CD4-positive, alpha-beta T cell (primary cell): ENCODE results near the gene PGAP2. TPM values are rescaled to one million over a fixed set of nuclear protein-coding genes. Genes with fewer than 3 reads are reported as not detected.
A peak's percentile ranks its signal among the peaks of the same experiment; 100 is the strongest.
"Not testable (repeated sequence)": the region's sequence is repeated elsewhere in the genome, so short reads cannot be mapped to it uniquely, and the experiment has no call there.

Source experiments
- ATAC-seq: fragments of 200-7000 bp; cut with Tn5 transposase; one replicate; pipeline ENCODE4 v1.10.0; 2022; ENCODE audit warnings: mild to moderate bottlenecking; ENCODE audit not compliant: poor library complexity
- CTCF ChIA-PET: fragments of 350-600 bp; sonication (Branson Sonifier 250); formaldehyde crosslinking; loops from one replicate; lab custom pipeline; 2021; ENCODE audit warnings: antibody characterized with exemption, inconsistent platforms; lab: Charles Lee
- POLR2A ChIA-PET: fragments of 350-600 bp; sonication (Branson Sonifier 250); formaldehyde crosslinking; loops from one replicate; lab custom pipeline; 2021; ENCODE audit warnings: antibody characterized with exemption, inconsistent platforms; lab: Charles Lee
- DNase-seq, 14 experiments: peaks; one replicate each; pipeline ENCODE4 v3.0.0-alpha.2; 2013 to 2020; ENCODE audit warnings: mixed read lengths in 2 of 14
- H3K27ac ChIP-seq, 2 donors: one replicate each; pipeline versions ENCODE4 v1.5.1 to v1.7.0; 2013; ENCODE audit warnings: low read length in 2 of 2, low read depth in 1 of 2, mild to moderate bottlenecking in 1 of 2
- H3K27me3 ChIP-seq, 2 experiments: 1 replicate in 1 of 2; 2 replicates in 1 of 2; pipeline versions ENCODE4 v1.6.1 to v1.7.0; 2013; ENCODE audit warnings: low read length in 2 of 2, control low read depth in 1 of 2, mild to moderate bottlenecking in 1 of 2, moderate library complexity in 1 of 2; ENCODE audit not compliant: insufficient read depth in 2 of 2, control insufficient read depth in 1 of 2
- H3K36me3 ChIP-seq: one replicate; pipeline ENCODE4 v1.6.1; 2013; ENCODE audit warnings: low read length, control low read depth; ENCODE audit not compliant: insufficient read depth
- H3K4me1 ChIP-seq: one replicate; pipeline ENCODE4 v1.6.1; 2013; ENCODE audit warnings: low read length, control low read depth; ENCODE audit not compliant: insufficient read depth
- H3K4me3 ChIP-seq: one replicate; pipeline ENCODE4 v1.5.1; 2013; ENCODE audit warnings: mild to moderate bottlenecking, low read length, moderate library complexity
- H3K9me3 ChIP-seq, 2 experiments: 1 replicate in 1 of 2; 2 replicates in 1 of 2; pipeline versions ENCODE4 v1.6.1 to v1.7.0; 2013; ENCODE audit warnings: low read length in 2 of 2, mild to moderate bottlenecking in 2 of 2, control low read depth in 1 of 2, moderate library complexity in 1 of 2; ENCODE audit not compliant: control insufficient read depth in 1 of 2, insufficient read depth in 1 of 2
- H3K27ac Mint-ChIP-seq: one replicate; pipeline ENCODE4 v1.8.0; 2020; ENCODE audit warnings: mixed read lengths
- H3K27me3 Mint-ChIP-seq: one replicate; pipeline ENCODE4 v1.8.0; 2021; ENCODE audit warnings: mixed read lengths
- H3K36me3 Mint-ChIP-seq: one replicate; pipeline ENCODE4 v1.8.0; 2021; ENCODE audit warnings: low read depth, mixed read lengths
- H3K4me1 Mint-ChIP-seq: one replicate; pipeline ENCODE4 v1.8.0; 2021; ENCODE audit warnings: low read depth, mixed read lengths
- H3K4me3 Mint-ChIP-seq: one replicate; pipeline ENCODE4 v1.8.0; 2020; ENCODE audit warnings: mild to moderate bottlenecking, mixed read lengths
- H3K9me3 Mint-ChIP-seq: one replicate; pipeline ENCODE4 v1.8.0; 2020; ENCODE audit warnings: mixed read lengths
- CTCF ChIP-seq: fragments of 200-600 bp; IDR thresholded peaks from one replicate; pipeline ENCODE4 v1.8.0; 2022; ENCODE audit warnings: antibody characterized with exemption, mild to moderate bottlenecking
- intact Hi-C, 2 experiments: fragments of 100-400 bp; cut with DNase I in 1 of 2; cut with micrococcal nuclease in 1 of 2; formaldehyde crosslinking; loops; one replicate each; pipeline versions ENCODE4 v1.15.1 to v1.9.0; 2023 to 2025; cut with DNase I, micrococcal nuclease
- total RNA-seq, 174 experiments: library from RNA in 2 of 174; stranded (reverse) in 2 of 174; gene quantifications; one replicate each; pipeline ENCODE4 v1.2.3 and lab custom pipeline; 2021 to 2026

Gene PGAP2
- total RNA-seq, 2 experiments from 2014 or later: 20.9 to 23.6 TPM

GRCh38 chr11:3786781-3787428, 21.5 kb upstream of the PGAP2 start:
- no peak overlapping the region for H3K4me3 ChIP-seq
- intact Hi-C loops: no loop called here
- peaks cover 52% of the 10 kb centered on the region for H3K4me1 ChIP-seq
- Mint-ChIP-seq H3K27me3 (no peaks in the 10 kb centered on the region), H3K4me1 (peaks cover 73% of the 10 kb centered on the region), H3K4me3 (peak overlapping the region; percentile 22), H3K27ac (peak overlapping the region; percentile 85), H3K9me3 (no peaks in the 10 kb centered on the region), H3K36me3 (peaks cover 58% of the 10 kb centered on the region)
- ATAC-seq (no peak), DNase-seq (no peak)
- CTCF ChIA-PET: interaction anchor here (6.3 kb wide), 1 partner anchor 22 kb away, joined by 37 read pairs; the partner anchor contains the start of gene PGAP2
- H3K36me3 ChIP-seq: peaks cover 18% of the 10 kb centered on the region
- TF ChIP-seq CTCF: no peak
- POLR2A ChIA-PET: interaction anchor here (3.0 to 3.4 kb wide), 2 partner anchors 10 to 22 kb away, joined by 12 to 25 read pairs; partner anchors contain the start of genes NUP98 and PGAP2
- H3K9me3 ChIP-seq: no peaks in the 10 kb centered on the region
- H3K27ac ChIP-seq: peak overlapping the region in 1 of 2 donors; percentile 23
- no peaks in the 10 kb centered on the region for H3K27me3 ChIP-seq

- Mint-ChIP-seq H3K36me3 (peaks cover 63% of the 10 kb centered on the region), H3K4me1 (peaks cover 59% of the 10 kb centered on the region), H3K27ac (peak overlapping the region; percentile 97), H3K4me3 (peak overlapping the region; percentile 89)
- not testable (repeated sequence) for H3K27me3 Mint-ChIP-seq, H3K9me3 ChIP-seq, H3K27me3 ChIP-seq, H3K4me3 ChIP-seq, H3K9me3 Mint-ChIP-seq, DNase-seq, ATAC-seq, H3K27ac ChIP-seq
- POLR2A ChIA-PET: interaction anchor here (1.6 to 6.3 kb wide), 2 partner anchors 45 to 279 kb away, joined by 3 to 67 read pairs; partner anchors contain the start of gene RHOG
- peaks cover 42% of the 10 kb centered on the region for H3K36me3 ChIP-seq
- intact Hi-C loops: loop anchor here in 1 of 2 experiments (10.0 kb wide), 1 partner anchor 60 kb away; no protein-coding TSS in a partner anchor
- H3K4me1 ChIP-seq: peaks cover 46% of the 10 kb centered on the region
- CTCF ChIA-PET: interaction anchor here (1.3 to 5.1 kb wide), 2 partner anchors 9 to 14 kb away, joined by 3 to 33 read pairs; partner anchors contain the start of gene PGAP2
Measured at GRCh38 chr11:3794387-3794786, 14.0 kb upstream of the PGAP2 start.

GRCh38 chr11:3795131-3796001, 13.0 kb upstream of the PGAP2 start:
- no peak for ATAC-seq
- peaks cover 52% of the 10 kb centered on the region for H3K4me1 Mint-ChIP-seq
- Histone ChIP-seq H3K27ac (peak overlapping the region in 1 of 2 donors; percentile 9), H3K4me1 (peaks cover 37% of the 10 kb centered on the region), H3K27me3 (no peaks in the 10 kb centered on the region), H3K9me3 (no peaks in the 10 kb centered on the region), H3K4me3 (peak overlapping the region; percentile 98), H3K36me3 (peaks cover 35% of the 10 kb centered on the region)
- CTCF ChIA-PET: interaction anchor here (1.3 to 5.1 kb wide), 3 partner anchors 10 to 25 kb away, joined by 3 to 33 read pairs (median 3); partner anchors contain the start of gene PGAP2
- peak overlapping the region; percentile 97 for H3K27ac Mint-ChIP-seq
- no peak for DNase-seq
- no peaks in the 10 kb centered on the region for H3K9me3 Mint-ChIP-seq
- H3K4me3 Mint-ChIP-seq: peak overlapping the region; percentile 89
- TF ChIP-seq CTCF: no peak
- POLR2A ChIA-PET: interaction anchor here (1.6 to 6.3 kb wide), 4 partner anchors 14 to 278 kb away, joined by 3 to 76 read pairs (median 50); partner anchors contain the start of genes PGAP2, RHOG and STIM1
- H3K27me3 Mint-ChIP-seq: no peaks in the 10 kb centered on the region
- H3K36me3 Mint-ChIP-seq: peaks cover 54% of the 10 kb centered on the region
- intact Hi-C loops: loop anchor here (1.0 to 10.0 kb wide), 4 partner anchors 12 to 61 kb away; partner anchors contain the start of gene RHOG (in 1 of the 2)
